GM18517 (cell line): ENCODE results near the gene PIP4K2A.
"Not testable (repeated sequence)": the region's sequence is repeated elsewhere in the genome, so short reads cannot be mapped to it uniquely, and the experiment has no call there.

Experiments used
- ATAC-seq: cut with Tn5 transposase; IDR thresholded peaks from one replicate; pipeline ENCODE4 v1.9.1; 2021; ENCODE audit warnings: mild to moderate bottlenecking, moderate library complexity; ENCODE audit not compliant: unreplicated experiment

PIP4K2A gene

GRCh38 chr10:22531441-22531840 is 182.9 kb downstream of the PIP4K2A start:
- no peak for ATAC-seq

- ATAC-seq, result no peak
Observed at GRCh38 chr10:22531008-22531407, 183.4 kb downstream of the PIP4K2A start.

GRCh38 chr10:22527520-22527919 is 186.9 kb downstream of the PIP4K2A start:
- ATAC-seq, result no peak

GRCh38 chr10:22524333-22524732 is 190.0 kb downstream of the PIP4K2A start:
- not testable (repeated sequence) for ATAC-seq

- ATAC-seq, result not testable (repeated sequence)
Observed at GRCh38 chr10:22520645-22521044, 193.7 kb downstream of the PIP4K2A start.

GRCh38 chr10:22518167-22518724 is 196.1 kb downstream of the PIP4K2A start:
- ATAC-seq, result no peak

GRCh38 chr10:22515009-22515408 is 199.4 kb downstream of the PIP4K2A start:
- ATAC-seq, result no peak

GRCh38 chr10:22514414-22514758 is 200.0 kb downstream of the PIP4K2A start:
- not testable (repeated sequence) for ATAC-seq

GRCh38 chr10:22513483-22514413 is 200.6 kb downstream of the PIP4K2A start:
- not testable (repeated sequence) for ATAC-seq

- ATAC-seq, result not testable (repeated sequence)
Observed at GRCh38 chr10:22512015-22512414, 202.4 kb downstream of the PIP4K2A start.

GRCh38 chr10:22508214-22508613 is 206.2 kb downstream of the PIP4K2A start:
- ATAC-seq, result not testable (repeated sequence)

- no peak for ATAC-seq
Observed at GRCh38 chr10:22505911-22506685, 208.3 kb downstream of the PIP4K2A start.

GRCh38 chr10:22504766-22505165 is 209.6 kb downstream of the PIP4K2A start:
- ATAC-seq, result no peak

GRCh38 chr10:22503315-22504088 is 210.9 kb downstream of the PIP4K2A start:
- ATAC-seq, result no peak

- ATAC-seq, result no peak
Observed at GRCh38 chr10:22501863-22502262, 212.5 kb downstream of the PIP4K2A start.

GRCh38 chr10:22501413-22501812 is 213.0 kb downstream of the PIP4K2A start:
- ATAC-seq, result no peak

GRCh38 chr10:22500656-22501340 is 213.6 kb downstream of the PIP4K2A start:
- no peak for ATAC-seq

- not testable (repeated sequence) for ATAC-seq
Observed at GRCh38 chr10:22499973-22500372, 214.4 kb downstream of the PIP4K2A start.

GRCh38 chr10:22495396-22495795 is 219.0 kb downstream of the PIP4K2A start:
- ATAC-seq, result no peak

GRCh38 chr10:22494007-22494406 is 220.4 kb downstream of the PIP4K2A start:
- no peak for ATAC-seq
